DOHH2 (cell line): ENCODE measurements around the gene ABLIM3.

Experiments
- CTCF ChIP-seq: fragments of 200-600 bp; sonication (generic); IDR thresholded peaks from one replicate; pipeline ENCODE4 v1.5.1; 2014; ENCODE audit warnings: antibody characterized with exemption, mild to moderate bottlenecking, low read depth, low read length; ENCODE audit not compliant: poor library complexity, severe bottlenecking
- EZH2phosphoT487 ChIP-seq: fragments of 200-600 bp; sonication (generic); IDR thresholded peaks from 2 replicates; pipeline ENCODE4 v1.6.1; 2017; ENCODE audit warnings: borderline replicate concordance, mild to moderate bottlenecking, antibody characterized with exemption, low read length, moderate library complexity, mixed read lengths

GRCh38 chr5:149125386-149125891 is 15.9 kb upstream of the ABLIM3 start:
- TF ChIP-seq CTCF: no peak
- TF ChIP-seq EZH2phosphoT487: no peak
